AG10803 (cell line): Measurements from ENCODE around the gene SPOUT1.
"Not testable (repeated sequence)": the region's sequence is repeated elsewhere in the genome, so short reads cannot be mapped to it uniquely, and the experiment has no call there.

Experiments used
- DNase-seq: peaks from one replicate; pipeline ENCODE4 v3.0.0; 2010; ENCODE audit warnings: low read depth
- H3K4me3 ChIP-seq: 2 replicates; pipeline ENCODE4 v1.5.1; 2011; ENCODE audit warnings: mild to moderate bottlenecking, low read length, control low read depth
- TF ChIP-seq, protein P1 (sequence below): conservative IDR thresholded peaks from 2 replicates; pipeline ENCODE4 v1.5.1; 2011; ENCODE audit warnings: mild to moderate bottlenecking, low read length, control low read depth, inconsistent platforms

Gene SPOUT1, protein sequence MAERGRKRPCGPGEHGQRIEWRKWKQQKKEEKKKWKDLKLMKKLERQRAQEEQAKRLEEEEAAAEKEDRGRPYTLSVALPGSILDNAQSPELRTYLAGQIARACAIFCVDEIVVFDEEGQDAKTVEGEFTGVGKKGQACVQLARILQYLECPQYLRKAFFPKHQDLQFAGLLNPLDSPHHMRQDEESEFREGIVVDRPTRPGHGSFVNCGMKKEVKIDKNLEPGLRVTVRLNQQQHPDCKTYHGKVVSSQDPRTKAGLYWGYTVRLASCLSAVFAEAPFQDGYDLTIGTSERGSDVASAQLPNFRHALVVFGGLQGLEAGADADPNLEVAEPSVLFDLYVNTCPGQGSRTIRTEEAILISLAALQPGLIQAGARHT

DNA sequence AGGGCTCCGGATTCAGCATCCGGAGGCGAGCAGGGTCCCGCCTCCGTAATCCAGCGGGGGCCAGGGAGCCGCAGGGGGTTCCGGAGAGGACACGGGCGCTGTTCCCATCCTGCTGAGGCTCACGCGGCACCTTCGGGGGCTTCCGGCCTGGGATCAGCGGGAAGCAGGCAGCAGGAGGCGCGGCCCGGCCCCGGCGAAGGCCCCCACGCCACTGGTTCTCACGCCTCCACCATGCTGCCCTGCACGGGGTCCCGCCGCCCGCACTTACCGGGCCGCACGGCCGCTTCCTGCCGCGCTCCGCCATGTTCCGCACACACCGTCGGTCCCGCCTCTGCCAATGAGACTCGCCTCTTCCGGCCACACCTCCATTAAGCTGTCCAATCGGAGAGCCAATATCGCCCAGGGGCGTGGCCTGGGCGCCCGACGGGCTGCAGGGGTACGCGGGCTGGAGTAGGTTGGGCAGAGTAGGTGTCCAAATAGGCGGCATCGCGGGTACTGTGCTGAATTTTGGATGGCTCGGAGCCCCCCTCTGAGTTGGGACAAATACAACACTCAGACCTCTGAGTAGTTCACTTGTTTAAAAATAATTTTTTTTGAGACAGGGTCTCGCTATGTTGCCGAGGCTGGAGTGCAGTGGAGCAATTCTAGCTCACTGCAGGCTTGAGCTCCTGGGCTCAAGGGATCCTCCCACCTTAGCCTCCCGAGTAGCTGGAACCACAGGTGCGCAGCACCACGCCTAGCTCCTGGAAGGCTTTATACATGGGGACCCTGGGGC lies at the start of gene SPOUT1:
TSS of gene SPOUT1 (minus strand) at position 318 of the 775 bp plus-strand sequence. CDS start at position 304, 14 bp downstream.
- peak; percentile 86 for DNase-seq
- TF ChIP-seq, protein P1, sequence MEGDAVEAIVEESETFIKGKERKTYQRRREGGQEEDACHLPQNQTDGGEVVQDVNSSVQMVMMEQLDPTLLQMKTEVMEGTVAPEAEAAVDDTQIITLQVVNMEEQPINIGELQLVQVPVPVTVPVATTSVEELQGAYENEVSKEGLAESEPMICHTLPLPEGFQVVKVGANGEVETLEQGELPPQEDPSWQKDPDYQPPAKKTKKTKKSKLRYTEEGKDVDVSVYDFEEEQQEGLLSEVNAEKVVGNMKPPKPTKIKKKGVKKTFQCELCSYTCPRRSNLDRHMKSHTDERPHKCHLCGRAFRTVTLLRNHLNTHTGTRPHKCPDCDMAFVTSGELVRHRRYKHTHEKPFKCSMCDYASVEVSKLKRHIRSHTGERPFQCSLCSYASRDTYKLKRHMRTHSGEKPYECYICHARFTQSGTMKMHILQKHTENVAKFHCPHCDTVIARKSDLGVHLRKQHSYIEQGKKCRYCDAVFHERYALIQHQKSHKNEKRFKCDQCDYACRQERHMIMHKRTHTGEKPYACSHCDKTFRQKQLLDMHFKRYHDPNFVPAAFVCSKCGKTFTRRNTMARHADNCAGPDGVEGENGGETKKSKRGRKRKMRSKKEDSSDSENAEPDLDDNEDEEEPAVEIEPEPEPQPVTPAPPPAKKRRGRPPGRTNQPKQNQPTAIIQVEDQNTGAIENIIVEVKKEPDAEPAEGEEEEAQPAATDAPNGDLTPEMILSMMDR, result no peak
- H3K4me3 ChIP-seq, result peak within 1 kb of the TSS; percentile 84

DNA sequence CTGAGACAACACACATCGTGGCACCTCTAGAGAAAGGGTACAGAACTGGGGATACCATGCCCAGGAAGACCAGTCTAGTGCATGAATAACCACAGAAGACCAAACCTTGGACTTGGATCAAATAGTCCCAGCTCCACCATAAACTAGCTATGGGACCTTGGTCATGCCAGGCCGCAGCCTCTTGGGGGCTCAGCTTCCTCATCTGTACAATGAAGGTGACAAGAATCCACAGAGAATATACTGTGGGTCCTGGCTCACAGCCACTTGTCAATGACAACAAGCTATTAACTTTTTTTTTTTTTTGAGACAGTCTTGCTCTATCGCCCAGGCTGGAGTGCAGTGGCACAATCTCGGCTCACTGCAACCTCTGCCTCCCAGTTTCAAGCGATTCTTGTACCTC lies 48.3 kb upstream of the SPOUT1 start:
- no peak for DNase-seq
- TF ChIP-seq, protein P1, result no peak
- H3K4me3 ChIP-seq, result no peak overlapping the region

DNA sequence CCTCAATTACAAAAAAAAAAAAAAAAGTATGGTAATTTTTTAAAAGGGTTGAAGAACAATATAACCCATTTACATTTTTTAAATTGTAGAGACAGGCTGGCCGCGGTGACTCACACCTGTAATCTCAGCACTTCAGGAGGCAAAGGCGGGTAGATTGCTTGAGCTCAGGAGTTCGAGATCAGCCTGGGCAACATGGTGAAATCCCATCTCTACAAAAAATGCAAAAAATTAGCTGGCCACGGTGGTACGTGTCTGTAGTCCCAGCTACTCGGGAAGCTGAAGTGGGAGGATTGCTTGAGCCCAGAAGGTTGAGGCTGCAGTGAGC lies 41.3 kb upstream of the SPOUT1 start:
- not testable (repeated sequence) for H3K4me3 ChIP-seq, DNase-seq

DNA sequence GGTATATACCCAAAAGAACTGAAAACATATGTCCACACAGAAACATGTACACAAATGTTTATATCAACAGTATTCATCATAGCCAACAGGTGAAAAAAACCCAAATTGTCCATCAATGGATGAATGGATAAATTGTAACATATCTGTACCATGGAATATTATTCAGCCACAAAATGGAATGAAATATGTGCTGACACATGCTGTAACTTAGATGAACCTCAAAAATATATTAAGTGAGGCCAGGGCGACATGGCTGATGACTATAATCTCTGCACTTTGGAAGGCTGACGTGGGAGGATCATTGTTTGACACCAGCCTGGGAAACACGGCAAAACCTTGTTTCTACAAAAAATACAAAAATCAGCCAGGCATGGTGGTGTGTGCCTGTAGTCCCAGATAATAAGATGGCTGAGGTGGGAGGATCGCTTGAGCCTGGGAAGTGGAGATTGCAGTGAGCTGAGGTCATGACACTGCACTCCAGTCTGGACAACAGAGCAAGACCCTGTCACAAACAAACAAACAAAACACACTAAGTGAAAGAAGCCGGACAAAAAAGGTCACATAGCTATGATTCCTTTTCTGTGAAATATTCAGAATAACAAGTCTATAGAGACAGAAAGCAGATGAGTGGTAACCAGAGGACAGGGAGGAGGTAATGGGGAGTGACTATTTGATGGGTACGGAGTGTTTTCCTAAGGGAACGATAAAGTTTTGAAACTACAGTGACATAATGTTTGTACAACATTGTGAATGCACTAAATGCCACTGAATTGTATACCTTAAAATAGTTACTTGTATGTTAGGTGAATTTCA lies 40.7 kb upstream of the SPOUT1 start:
- TF ChIP-seq, protein P1, result no peak
- H3K4me3 ChIP-seq, result no peak overlapping the region
- DNase-seq, result no peak

DNA sequence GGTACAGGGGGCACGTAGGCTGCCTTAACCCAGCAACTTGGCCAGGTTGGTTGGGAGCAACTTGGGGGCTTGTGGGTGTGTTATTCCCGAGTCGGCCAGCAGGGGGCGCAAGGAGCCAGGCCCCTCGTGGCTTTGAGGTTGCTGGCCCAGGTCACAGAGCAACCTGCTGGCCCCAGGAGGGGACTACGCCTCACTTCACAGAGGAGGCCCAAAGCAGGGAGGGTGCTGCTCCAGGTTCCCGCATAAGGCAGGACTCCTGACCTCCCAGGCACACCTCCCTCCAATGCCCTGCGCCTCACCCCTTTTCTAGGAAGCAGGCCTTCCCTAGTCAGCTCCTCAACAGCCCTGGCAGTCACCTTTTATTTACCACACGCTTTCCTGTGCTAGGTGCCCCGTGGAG lies 34.1 kb upstream of the SPOUT1 start:
- peak; percentile 44 for DNase-seq

DNA sequence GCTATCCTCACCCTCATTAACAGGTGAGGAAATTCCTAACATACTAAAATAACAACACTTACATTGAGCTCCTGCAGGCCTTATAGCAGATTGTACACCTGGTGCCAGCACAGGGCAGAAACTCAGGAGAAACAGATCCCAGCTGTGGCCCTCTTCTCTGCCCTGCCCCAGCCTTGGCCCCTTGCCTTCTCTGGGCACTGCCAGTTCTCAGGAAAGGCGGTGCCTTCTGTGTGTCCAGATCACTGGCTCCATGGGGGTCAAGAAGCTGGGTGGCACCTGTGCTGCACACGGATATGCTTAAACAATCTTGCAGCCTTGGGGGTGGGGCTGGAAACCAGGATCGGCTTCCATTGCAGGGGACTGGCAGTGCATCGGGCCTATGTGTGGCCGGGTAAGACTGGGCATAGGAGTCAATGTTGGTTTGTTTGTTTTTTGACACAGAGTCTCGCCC lies 32.8 kb upstream of the SPOUT1 start:
- TF ChIP-seq, protein P1, result no peak
- no peak for DNase-seq
- H3K4me3 ChIP-seq, result no peak overlapping the region

More for the DNA sequence above, 34.1 kb upstream of the SPOUT1 start:
- no peak overlapping the region for H3K4me3 ChIP-seq
- TF ChIP-seq, protein P1, result peak; percentile 84

DNA sequence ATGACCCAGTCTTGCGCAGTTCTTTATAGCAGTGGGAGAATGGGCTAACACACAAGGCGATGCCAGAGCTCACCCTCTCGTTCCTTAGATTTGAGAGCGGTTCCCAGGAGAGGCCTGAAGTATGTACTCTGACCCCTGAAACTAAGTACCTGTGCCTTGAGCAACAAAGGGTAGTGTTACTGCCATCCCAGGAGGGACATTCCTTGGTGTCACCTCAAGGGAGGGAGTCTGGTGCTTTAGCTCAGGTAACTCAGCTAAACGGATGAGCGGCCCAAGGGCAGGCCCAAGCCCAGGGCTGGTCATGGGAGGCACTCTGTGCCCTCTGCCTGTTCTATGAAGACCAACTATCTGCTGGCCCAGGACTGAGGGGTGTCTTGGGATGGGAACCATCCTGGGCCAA lies 31.9 kb upstream of the SPOUT1 start:
- DNase-seq, result no peak
- TF ChIP-seq, protein P1, result no peak
- no peak overlapping the region for H3K4me3 ChIP-seq
